ENCODE data around the gene IL17RB.

IL17RB gene

DNA sequence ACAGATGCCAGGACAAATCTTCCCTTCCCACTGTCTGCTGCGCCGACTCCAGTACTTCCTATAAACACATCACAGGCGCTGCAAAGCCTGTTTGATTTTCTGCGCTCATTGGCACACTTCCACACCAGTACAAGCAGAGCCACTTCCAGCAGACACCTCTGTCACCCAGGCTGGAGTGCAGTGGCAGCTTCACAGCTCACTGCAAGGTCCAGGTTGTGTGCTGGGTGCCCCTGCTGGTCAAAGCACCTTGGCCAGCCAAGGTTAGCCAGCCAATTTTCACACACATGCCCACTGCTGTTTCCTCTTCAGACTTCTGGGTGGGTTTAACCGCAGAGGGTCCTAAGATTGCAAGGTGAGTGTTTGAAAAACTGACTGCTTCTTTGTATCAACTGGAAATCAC, 5.1 kb upstream of the IL17RB start:
- TF ChIP-seq EGR1 (IDR thresholded peaks at IDR 0.05), result no peak
- TF ChIP-seq CREB1 (IDR thresholded peaks at IDR 0.05; ENCODE audit: low read depth), result no peak
- TF ChIP-seq YY1 (IDR thresholded peaks at IDR 0.05; ENCODE audit: low read depth), result no peak
- TF ChIP-seq, protein P1, sequence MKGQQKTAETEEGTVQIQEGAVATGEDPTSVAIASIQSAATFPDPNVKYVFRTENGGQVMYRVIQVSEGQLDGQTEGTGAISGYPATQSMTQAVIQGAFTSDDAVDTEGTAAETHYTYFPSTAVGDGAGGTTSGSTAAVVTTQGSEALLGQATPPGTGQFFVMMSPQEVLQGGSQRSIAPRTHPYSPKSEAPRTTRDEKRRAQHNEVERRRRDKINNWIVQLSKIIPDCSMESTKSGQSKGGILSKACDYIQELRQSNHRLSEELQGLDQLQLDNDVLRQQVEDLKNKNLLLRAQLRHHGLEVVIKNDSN (IDR thresholded peaks at IDR 0.05), result no peak
- no peak for TF ChIP-seq EP300 (IDR thresholded peaks at IDR 0.05; ENCODE audit: borderline replicate concordance)
- TF ChIP-seq, protein P2, sequence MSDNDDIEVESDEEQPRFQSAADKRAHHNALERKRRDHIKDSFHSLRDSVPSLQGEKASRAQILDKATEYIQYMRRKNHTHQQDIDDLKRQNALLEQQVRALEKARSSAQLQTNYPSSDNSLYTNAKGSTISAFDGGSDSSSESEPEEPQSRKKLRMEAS (IDR thresholded peaks at IDR 0.05), result no peak
- TF ChIP-seq NFIC (IDR thresholded peaks at IDR 0.05), result no peak
- TF ChIP-seq RAD21 (IDR thresholded peaks at IDR 0.05; ENCODE audit: low read depth), result no peak
- TF ChIP-seq ZBTB7A (IDR thresholded peaks at IDR 0.05; ENCODE audit: low read depth), result no peak
- no peak for TF ChIP-seq TEAD4 (IDR thresholded peaks at IDR 0.05)
- no peak for TF ChIP-seq CEBPB (IDR thresholded peaks at IDR 0.05)
- TF ChIP-seq, protein P3, sequence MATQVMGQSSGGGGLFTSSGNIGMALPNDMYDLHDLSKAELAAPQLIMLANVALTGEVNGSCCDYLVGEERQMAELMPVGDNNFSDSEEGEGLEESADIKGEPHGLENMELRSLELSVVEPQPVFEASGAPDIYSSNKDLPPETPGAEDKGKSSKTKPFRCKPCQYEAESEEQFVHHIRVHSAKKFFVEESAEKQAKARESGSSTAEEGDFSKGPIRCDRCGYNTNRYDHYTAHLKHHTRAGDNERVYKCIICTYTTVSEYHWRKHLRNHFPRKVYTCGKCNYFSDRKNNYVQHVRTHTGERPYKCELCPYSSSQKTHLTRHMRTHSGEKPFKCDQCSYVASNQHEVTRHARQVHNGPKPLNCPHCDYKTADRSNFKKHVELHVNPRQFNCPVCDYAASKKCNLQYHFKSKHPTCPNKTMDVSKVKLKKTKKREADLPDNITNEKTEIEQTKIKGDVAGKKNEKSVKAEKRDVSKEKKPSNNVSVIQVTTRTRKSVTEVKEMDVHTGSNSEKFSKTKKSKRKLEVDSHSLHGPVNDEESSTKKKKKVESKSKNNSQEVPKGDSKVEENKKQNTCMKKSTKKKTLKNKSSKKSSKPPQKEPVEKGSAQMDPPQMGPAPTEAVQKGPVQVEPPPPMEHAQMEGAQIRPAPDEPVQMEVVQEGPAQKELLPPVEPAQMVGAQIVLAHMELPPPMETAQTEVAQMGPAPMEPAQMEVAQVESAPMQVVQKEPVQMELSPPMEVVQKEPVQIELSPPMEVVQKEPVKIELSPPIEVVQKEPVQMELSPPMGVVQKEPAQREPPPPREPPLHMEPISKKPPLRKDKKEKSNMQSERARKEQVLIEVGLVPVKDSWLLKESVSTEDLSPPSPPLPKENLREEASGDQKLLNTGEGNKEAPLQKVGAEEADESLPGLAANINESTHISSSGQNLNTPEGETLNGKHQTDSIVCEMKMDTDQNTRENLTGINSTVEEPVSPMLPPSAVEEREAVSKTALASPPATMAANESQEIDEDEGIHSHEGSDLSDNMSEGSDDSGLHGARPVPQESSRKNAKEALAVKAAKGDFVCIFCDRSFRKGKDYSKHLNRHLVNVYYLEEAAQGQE (IDR thresholded peaks at IDR 0.05; ENCODE audit: low read depth), result no peak
- TF ChIP-seq TCF12 (IDR thresholded peaks at IDR 0.05; ENCODE audit: low read depth), result no peak

DNA sequence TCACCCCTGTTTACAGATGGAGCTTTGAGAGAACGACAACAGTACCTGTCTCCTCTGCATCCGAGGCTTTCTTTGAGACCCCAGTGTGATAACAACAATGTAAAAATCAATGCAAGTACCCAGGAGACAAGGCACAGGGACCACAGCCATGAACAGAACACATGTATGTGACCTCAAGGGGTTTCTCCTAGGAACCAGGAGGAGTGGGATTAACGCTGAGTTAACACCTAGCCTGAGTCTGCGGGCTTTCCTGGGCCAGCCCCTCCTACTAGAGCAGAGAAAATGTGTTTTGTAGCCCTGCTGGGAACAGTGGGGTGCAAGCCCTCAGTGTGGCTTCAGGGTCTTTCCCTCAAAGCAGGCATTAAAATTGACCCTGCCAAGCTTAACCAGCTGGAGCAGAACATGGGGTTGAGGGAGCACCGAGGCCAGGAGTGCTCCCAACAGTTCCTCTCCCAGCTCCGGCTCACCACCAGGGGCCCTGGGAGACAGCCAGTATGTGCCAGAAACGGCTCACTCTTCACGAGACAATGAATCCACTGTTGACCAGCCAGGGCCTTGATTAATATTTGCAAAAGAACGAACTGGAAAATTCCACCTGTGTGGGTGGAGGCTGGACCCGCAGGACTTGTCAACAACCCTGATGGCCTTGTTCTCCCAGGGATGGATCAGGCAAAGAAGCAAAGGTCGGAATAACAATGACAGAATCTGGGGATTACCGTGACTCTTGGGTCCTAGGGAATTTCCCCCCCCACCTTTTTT, 3.8 kb upstream of the IL17RB start:
- no peak for TF ChIP-seq TCF12 (IDR thresholded peaks at IDR 0.05; ENCODE audit: low read depth)
- no peak for TF ChIP-seq EP300 (IDR thresholded peaks at IDR 0.05; ENCODE audit: borderline replicate concordance)
- TF ChIP-seq, protein P3 (IDR thresholded peaks at IDR 0.05; ENCODE audit: low read depth), result no peak
- no peak for TF ChIP-seq FOXM1 (IDR thresholded peaks at IDR 0.05; ENCODE audit: borderline replicate concordance, low read depth)
- no peak for TF ChIP-seq ZBTB7A (IDR thresholded peaks at IDR 0.05; ENCODE audit: low read depth)
- TF ChIP-seq, protein P1 (IDR thresholded peaks at IDR 0.05), result no peak
- no peak for TF ChIP-seq TEAD4 (IDR thresholded peaks at IDR 0.05)
- TF ChIP-seq, protein P2 (IDR thresholded peaks at IDR 0.05), result peak; percentile 31; the same call in 1 of the 2 replicates
- no peak for TF ChIP-seq CEBPB (IDR thresholded peaks at IDR 0.05)
- TF ChIP-seq TAF1 (IDR thresholded peaks at IDR 0.05; ENCODE audit: low read depth), result no peak
- peak; percentile 63; the same call in 1 of the 2 replicates for TF ChIP-seq EGR1 (IDR thresholded peaks at IDR 0.05)
- TF ChIP-seq CREB1 (IDR thresholded peaks at IDR 0.05; ENCODE audit: low read depth), result no peak
- TF ChIP-seq YY1 (IDR thresholded peaks at IDR 0.05; ENCODE audit: low read depth), result no peak
- TF ChIP-seq RAD21 (IDR thresholded peaks at IDR 0.05; ENCODE audit: low read depth), result no peak
- peak; percentile 40; the same call in 1 of the 2 replicates for TF ChIP-seq NFIC (IDR thresholded peaks at IDR 0.05)

DNA sequence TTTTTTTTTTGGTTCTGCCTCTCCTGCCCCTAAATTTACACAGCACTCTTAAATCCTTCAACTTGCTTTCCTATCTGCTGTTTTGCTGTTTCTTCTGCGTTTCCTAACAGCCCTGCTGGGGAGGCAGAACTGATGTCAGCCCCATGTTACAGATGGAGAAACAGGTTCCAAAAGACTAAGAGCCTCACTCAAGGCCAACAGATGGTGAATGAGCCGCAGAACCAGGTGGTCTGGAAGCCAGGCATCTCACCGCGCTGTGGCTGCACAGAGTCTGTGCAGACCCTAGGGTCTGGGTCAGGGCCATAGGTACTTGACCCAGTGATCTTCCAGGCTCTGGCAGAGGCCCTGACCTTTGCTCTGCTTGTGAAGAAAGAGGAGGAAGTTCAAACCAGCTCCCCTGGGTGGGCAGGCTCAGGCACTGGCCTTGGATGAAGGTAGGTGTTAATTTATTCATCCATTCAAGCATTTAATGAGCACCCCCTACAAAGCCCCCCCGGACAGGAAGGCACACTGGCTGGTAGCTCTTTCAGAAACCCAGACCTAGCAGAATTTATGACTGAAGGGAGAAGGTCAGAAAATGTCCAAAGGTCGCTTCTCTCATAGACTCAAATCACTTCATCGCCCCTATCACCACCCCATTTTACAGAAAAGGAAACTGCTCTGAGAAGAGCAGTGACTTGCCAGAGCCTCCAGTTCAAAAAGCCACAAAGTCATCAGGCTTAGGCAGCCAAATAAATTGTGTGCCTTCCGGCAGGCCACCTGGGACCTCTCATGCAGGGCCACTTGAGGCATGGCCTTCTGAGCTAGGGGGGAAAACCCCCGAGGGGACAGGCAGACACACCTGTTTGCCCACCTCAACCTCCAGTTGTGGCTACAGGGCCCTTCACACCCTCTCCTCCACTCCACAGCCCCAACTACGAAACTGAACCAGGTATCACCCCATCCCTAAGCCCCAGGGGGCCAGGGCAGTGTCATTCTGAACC, 2.9 kb upstream of the IL17RB start:
- TF ChIP-seq, protein P1 (IDR thresholded peaks at IDR 0.05), result no peak
- TF ChIP-seq TCF12 (IDR thresholded peaks at IDR 0.05; ENCODE audit: low read depth), result no peak
- TF ChIP-seq, protein P3 (IDR thresholded peaks at IDR 0.05; ENCODE audit: low read depth), result no peak
- TF ChIP-seq, protein P2 (IDR thresholded peaks at IDR 0.05), result no peak
- TF ChIP-seq NFIC (IDR thresholded peaks at IDR 0.05), result no peak
- TF ChIP-seq YY1 (IDR thresholded peaks at IDR 0.05; ENCODE audit: low read depth), result no peak
- no peak for TF ChIP-seq CEBPB (IDR thresholded peaks at IDR 0.05)
- TF ChIP-seq TEAD4 (IDR thresholded peaks at IDR 0.05), result no peak
- no peak for TF ChIP-seq EGR1 (IDR thresholded peaks at IDR 0.05)
- TF ChIP-seq EP300 (IDR thresholded peaks at IDR 0.05; ENCODE audit: borderline replicate concordance), result no peak
- no peak for TF ChIP-seq CREB1 (IDR thresholded peaks at IDR 0.05; ENCODE audit: low read depth)
- TF ChIP-seq RAD21 (IDR thresholded peaks at IDR 0.05; ENCODE audit: low read depth), result no peak

Data from Ishikawa (cell line).